Head of caudate nucleus (tissue), 42 donors: ENCODE results near the gene SEC14L3.
A peak's percentile ranks its signal among the peaks of the same experiment; 100 is the strongest.
"Not testable (repeated sequence)": the region's sequence is repeated elsewhere in the genome, so short reads cannot be mapped to it uniquely, and the experiment has no call there.

Experiments used
- DNase-seq, 42 donors: peaks; one replicate each; pipeline versions ENCODE4 v3.0.0 to v3.0.0-alpha.2; 2020 to 2021; ENCODE audit warnings: mixed read lengths in 7 of 42
- intact Hi-C: fragments of 100-400 bp; cut with DNase I; formaldehyde crosslinking; loops from one replicate; pipeline ENCODE4 v1.15.0; 2022

SEC14L3 gene

GRCh38 chr22:30488121-30488520 is 16.3 kb upstream of the SEC14L3 start:
- DNase-seq, result peak in 2 of 42 donors; percentile 9 to 22
- intact Hi-C loops, result no loop called here

DNA sequence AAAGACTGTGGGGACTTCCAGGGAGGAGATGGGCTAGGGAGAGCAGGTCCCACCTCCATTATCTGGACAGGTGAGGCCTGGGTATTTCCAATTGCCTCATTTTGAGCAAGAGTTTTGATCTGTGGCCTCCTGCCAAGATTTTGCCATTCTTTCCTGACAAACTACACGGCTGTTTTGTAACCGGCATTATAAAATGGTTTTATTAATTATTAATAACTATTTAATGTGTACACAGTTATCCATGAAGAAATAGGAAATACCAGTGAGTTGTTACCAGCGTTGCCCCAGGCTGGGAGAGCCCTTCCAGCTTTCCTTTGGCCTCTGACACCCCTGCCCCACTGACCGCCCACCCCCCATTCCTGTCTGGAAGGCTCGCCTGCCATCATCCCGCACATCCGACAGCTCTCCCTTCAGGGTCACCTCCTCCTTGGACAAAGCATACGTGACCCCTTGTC is 14.9 kb upstream of the SEC14L3 start:
- intact Hi-C loops, result no loop called here
- no peak for DNase-seq

DNA sequence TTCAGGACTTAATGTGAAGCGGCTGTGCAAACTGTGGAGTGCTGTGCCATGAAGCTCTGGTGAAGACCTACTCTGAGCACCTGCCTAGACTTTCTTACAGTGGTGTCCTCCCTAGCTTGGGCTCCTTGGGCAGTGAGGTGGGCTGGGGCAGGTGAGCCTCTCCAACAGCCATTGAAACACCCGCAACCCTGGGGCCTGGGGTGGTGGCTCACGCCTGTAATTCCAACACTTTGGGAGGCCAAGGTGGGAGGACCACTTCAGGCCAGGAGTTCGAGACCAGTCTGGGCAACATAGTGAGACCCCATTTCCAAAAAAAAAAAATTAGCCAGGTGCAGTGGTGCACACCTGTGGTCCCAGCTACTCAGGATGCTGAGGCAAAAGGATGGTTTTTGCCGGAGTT is 14.3 kb upstream of the SEC14L3 start:
- no peak for DNase-seq
- intact Hi-C loops, result no loop called here

DNA sequence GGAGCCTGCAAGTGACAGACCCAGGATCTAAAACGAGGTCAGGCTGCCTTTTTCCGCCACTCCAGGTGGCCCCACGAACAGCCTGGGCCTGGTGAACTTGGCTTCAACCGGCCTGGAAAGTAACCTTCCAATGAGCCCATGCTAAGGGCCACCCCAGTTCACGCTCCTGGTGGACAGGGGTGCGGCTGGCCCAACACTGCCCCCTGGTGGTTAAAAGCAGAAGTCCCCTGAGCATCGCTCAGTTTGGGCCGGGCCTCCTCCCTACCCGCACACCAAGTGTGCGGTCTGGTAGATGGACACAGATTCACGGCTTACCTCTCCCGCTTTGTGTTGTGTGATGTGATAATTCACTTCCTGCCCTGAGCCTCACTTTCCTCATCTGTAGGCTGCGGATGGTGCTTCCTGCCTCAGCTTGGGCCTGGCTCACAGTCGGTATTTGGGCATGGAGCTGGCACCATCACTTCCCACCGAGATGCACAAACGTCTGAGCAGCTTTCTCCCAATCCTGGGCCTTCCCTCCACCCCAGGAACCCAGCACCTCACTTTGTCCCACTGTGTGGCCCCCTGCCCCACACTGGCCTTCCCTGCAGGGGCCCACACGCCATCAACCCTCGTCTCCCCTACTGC is 13.7 kb upstream of the SEC14L3 start:
- peak; percentile 18 to 90 (median 70) for DNase-seq
- intact Hi-C loops, result no loop called here

- DNase-seq, result peak in 12 of 42 donors; percentile 10 to 58 (median 28)
- intact Hi-C loops, result loop anchor here (5.0 kb wide), 1 partner anchor 91 kb away; no protein-coding TSS in a partner anchor
Measured at GRCh38 chr22:30483169-30483568, 11.4 kb upstream of the SEC14L3 start.

DNA sequence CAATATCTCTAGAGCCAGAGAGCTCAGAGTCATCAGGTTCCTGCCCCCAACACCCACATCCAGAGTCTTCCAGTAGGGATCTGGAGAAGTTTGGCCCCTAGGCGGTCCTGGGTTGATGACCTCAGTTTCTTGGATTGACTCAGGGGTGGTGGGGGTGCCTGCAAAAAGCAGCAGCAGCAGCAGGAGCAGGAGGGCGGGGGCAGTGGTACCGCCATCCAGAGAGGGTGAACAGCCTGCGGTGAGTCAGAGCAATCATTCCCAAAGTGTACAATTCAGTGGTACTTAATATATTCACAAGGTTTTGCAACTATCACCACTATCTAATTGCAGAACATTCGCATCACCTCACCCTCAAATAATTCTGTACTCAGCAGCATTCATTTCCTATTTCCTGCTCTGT is 9.9 kb upstream of the SEC14L3 start:
- DNase-seq, result peak in 41 of 42 donors; percentile 27 to 89 (median 62)
- intact Hi-C loops, result loop anchor here (5.0 kb wide), 1 partner anchor 89 kb away; no protein-coding TSS in a partner anchor

- intact Hi-C loops, result loop anchor here (5.0 kb wide), 1 partner anchor 88 kb away; no protein-coding TSS in a partner anchor
- DNase-seq, result no peak
Measured at GRCh38 chr22:30479981-30480380, 8.2 kb upstream of the SEC14L3 start.

DNA sequence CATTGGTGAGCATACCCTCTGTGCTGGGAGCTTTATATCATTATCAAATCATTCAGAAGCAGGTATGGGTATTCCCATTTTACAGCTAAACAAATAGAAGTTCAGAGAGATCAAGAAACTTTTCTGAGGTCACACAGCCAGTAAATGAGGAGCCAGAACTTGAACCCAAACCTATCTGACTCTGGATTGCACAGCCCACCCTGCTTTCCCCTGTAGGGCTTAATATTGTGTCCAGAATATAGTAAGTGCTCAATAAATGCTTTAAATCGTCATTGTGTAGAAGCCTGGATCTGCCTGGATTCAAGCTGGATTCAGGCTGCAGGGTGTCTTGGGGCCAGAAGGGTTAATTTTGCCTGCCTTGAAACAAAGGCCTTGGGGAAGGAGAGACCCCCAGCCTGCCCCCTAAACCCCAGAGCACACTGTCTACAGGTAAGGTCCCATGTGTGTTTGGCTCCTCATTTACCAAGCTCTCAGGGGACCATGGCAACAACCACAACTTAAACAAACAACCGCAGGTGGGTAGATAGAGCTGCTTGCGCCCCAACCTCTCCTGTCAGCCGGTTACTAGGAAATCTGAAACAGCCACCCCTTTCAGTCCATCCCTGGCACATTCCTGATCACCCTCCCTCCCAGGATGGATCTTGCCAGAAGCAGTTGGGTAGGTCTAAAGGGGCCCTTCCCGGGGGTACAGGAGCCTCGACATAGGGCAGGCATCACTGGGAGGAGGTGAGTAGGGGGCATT is 3.0 kb upstream of the SEC14L3 start:
- no peak for DNase-seq
- intact Hi-C loops, result no loop called here

DNA sequence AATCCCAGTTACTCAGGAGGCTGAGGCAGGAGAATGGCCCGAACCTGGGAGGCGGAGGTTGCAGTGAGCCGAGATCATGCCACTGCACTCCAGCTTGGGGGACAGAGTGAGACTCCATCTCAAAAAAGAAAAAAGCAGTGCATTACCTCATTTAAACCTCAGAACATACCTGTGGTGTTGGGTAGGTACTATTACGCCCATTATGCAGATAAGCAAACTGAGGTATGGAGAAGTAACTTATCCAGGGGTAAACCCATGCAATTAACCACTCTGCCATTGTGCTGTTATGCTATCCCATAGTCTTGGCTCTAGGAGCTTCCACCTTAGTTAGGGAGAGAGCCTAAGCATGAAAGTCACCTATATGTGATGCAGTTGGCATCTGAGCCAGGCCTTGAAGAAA is 2.3 kb upstream of the SEC14L3 start:
- no peak for DNase-seq
- intact Hi-C loops, result no loop called here

GRCh38 chr22:30472994-30473720 is 1.3 kb upstream of the SEC14L3 start:
- DNase-seq, result no peak
- intact Hi-C loops, result no loop called here

- DNase-seq, result no peak
- intact Hi-C loops, result no loop called here
Measured at GRCh38 chr22:30470655-30471054, 1.2 kb downstream of the SEC14L3 start.

DNA sequence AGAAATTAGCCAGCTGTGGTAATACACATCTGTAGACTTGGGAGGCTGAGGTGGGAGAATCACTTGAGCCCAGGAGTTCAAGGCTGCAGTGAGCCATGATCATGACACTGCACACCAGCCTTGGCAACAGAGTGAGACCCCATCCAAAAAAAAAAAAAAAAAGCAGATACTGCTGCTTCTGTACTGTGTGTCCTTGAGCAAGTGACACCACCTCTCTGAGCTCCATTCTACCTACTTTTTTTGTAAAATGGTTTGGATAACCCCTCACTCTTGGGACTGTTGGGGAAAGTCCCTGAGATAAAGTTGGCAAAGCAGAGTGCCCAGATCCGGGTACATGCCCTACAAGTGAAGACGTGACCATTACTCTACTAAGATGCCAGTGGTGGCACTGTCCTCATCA is 2.7 kb downstream of the SEC14L3 start:
- intact Hi-C loops, result no loop called here
- DNase-seq, result no peak

DNA sequence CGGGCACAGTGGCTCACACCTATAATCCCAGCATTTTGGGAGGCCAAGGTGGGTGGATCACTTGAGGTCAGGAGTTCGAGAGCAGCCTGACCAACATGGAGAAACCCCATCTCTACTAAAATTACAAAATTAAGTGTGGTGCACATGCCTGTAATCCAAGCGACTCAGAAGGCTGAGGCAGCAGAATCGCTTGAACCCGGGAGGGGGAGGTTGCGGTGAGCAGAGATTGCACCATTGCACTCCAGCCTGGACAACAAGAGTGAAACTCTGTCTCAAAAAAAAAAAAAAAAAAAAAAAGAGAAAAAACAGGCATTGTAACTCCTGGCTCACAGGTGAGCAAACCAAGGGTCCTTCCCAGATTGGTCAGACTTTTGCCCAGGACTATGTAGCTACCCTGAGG is 11.3 kb downstream of the SEC14L3 start:
- DNase-seq, intact Hi-C loops: not testable (repeated sequence)

DNA sequence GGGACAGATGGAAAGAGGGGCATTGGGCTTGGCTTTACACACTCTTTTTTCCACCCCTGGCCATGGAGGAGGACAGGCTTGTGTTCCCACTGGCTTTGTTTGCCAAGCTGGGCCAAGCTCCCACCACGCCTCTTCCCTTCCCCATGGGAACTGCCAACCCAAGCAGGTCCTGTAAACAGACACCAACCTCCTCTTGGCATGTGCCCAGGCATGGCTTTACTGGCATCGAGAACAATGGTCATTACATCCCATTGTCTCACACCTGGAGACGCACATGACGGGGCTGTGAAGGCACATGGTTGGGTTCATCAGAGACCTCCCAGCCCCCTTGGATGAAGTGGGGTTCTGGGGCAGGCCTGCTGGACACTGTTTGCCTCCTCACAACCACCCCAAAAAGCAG is 11.7 kb downstream of the SEC14L3 start:
- intact Hi-C loops, result no loop called here
- DNase-seq, result no peak

GRCh38 chr22:30459181-30460052 is 12.4 kb downstream of the SEC14L3 start:
- intact Hi-C loops, result no loop called here
- DNase-seq, result no peak

- intact Hi-C loops, result no loop called here
- peak in 19 of 42 donors; percentile 7 to 84 (median 33) for DNase-seq
Measured at GRCh38 chr22:30457981-30458380, 13.8 kb downstream of the SEC14L3 start.

GRCh38 chr22:30455075-30455840 is 16.6 kb downstream of the SEC14L3 start:
- DNase-seq, result no peak
- intact Hi-C loops, result no loop called here
